LNCaP clone FGC (cell line): ENCODE results near the gene KRT222.

ENCODE experiments used
- DNase-seq: peaks from one replicate; pipeline ENCODE4 v3.0.0-alpha.2; 2011; ENCODE audit warnings: low read depth
- H3K4me3 ChIP-seq: 2 replicates; pipeline ENCODE4 v1.5.1; 2011; ENCODE audit warnings: mild to moderate bottlenecking, low read depth, low read length, control low read depth
- TF ChIP-seq, protein P1 (sequence below): IDR thresholded peaks from 2 replicates; pipeline ENCODE4 v1.5.1; 2012; ENCODE audit warnings: mild to moderate bottlenecking; ENCODE audit not compliant: control insufficient read depth, insufficient read depth; ENCODE audit errors: extremely low read depth

Gene KRT222

DNA sequence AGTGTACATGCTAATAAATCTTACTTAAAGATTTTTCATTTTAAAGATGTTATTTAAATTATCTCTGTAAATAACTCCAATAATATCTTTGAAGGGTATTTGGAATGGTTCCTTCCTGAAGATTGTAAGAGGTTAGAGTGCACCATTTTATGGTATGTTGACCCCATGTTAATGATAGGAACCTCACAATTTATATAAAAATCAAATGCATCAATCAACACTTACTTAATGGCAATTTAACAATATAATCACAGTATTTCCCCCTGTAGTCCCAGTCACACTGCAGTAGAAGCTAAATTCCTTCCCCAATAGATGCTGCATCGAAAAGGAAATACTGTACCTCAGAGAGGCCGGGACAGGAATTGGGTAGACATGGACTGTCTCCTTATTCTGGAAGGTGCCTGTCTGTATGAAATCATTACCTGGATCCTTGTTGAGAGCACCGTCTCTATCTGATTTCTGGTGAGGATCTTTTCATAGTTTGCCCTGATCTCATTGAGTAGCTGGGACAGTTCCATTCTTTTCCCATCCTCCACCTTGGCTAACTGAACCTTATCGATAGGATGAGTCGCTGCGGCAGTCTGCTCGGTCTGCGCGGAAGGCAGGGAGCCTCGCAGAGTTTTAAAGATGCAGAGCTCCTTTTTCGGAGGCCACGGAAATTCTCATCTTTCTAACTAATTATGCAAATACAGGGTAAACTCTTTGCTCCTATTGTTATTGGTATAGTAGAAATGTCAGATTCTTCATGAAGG, at the start of gene KRT222:
TSS of gene KRT222 (minus strand) at position 596 of the 752 bp plus-strand sequence. CDS start at position 518, 78 bp downstream.
- DNase-seq: no peak
- H3K4me3 ChIP-seq: no peak within 1 kb of the TSS
- TF ChIP-seq, protein P1, sequence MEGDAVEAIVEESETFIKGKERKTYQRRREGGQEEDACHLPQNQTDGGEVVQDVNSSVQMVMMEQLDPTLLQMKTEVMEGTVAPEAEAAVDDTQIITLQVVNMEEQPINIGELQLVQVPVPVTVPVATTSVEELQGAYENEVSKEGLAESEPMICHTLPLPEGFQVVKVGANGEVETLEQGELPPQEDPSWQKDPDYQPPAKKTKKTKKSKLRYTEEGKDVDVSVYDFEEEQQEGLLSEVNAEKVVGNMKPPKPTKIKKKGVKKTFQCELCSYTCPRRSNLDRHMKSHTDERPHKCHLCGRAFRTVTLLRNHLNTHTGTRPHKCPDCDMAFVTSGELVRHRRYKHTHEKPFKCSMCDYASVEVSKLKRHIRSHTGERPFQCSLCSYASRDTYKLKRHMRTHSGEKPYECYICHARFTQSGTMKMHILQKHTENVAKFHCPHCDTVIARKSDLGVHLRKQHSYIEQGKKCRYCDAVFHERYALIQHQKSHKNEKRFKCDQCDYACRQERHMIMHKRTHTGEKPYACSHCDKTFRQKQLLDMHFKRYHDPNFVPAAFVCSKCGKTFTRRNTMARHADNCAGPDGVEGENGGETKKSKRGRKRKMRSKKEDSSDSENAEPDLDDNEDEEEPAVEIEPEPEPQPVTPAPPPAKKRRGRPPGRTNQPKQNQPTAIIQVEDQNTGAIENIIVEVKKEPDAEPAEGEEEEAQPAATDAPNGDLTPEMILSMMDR: no peak

DNA sequence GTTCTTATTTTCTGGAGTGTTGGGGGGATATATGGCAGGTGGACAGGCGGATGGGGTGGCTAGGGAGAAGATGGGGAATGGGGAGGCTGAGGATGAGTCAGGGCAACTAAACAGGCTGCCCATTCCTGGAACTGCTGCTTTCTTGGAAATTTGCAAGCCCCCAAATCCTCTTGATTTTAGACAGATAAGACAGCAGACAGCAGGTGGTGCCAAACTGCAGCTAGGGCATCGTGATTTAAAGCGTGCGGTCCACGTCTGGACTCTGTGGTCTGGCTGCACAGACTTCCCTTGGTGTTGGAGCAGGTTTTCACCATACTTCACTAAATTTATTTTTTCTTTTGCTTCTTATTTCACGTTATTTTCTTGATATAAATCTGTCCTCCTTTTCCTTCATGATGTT, 49.5 kb upstream of the KRT222 start:
- no peak for DNase-seq
- TF ChIP-seq, protein P1: no peak
- no peak overlapping the region for H3K4me3 ChIP-seq

DNA sequence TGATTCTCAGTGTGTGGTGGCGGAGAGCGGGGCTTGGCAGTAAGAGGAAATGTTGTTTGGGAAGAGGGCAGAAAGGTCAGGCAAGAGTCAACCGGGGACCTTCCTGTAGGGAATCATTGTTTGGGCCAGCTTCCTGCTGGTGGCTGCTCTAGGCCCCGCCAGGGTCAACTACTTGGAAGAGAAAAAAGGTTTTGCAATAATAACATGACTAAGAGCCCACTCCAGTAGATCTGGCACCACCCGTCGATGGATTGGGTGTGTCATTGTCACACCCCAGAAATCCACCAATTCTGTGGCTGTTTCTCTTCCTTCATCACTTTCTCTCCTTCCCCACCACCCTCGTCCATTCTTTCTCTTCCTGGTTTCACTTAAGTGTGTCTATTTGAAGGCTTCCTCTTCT, 42.8 kb upstream of the KRT222 start:
- TF ChIP-seq, protein P1: no peak
- DNase-seq: no peak
- H3K4me3 ChIP-seq: no peak overlapping the region

DNA sequence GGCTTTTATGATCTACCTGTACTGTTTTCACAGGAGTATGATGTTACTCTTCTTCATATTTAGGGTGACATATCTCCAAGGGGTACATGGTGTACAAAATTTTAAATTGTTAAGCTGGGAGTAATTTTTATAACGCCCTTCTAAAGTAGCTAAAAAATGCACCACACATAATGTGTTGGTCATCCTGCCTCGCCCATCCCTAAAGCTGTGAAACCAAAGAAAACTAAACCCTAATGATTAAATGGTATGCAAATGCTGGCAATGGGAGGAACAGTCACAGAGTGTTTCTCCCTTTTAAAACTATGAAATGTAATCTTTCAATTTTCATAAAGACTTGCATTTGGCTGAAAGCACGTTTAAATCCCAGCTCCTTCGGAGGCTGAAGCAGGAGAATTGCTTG, 40.6 kb upstream of the KRT222 start:
- DNase-seq: no peak
- TF ChIP-seq, protein P1: no peak
- no peak overlapping the region for H3K4me3 ChIP-seq

DNA sequence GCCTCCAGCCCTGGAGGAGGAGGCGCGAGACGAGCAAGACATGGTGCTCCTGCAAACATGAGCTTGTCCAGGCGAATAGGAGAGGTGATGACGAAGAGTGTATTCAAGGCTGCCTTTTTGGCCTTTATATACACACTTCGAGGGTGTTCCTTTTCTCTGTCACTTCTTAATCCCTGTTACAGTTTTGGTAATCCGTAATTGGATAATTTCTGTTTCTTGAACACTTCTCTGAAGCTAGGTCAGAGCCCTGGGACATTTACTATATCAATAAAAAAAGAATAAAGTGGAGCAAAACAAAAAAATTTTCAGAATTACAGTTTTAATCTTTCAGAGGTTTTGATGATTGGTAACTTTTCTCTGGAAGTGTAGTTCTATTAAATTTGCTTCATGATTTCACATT, 38.7 kb upstream of the KRT222 start, which contains the start of gene KRT24:
TSS of gene KRT24 (minus strand) at position 101 of the 400 bp plus-strand sequence. CDS start at position 42, 59 bp downstream.
- DNase-seq: no peak
- TF ChIP-seq, protein P1: no peak

DNA sequence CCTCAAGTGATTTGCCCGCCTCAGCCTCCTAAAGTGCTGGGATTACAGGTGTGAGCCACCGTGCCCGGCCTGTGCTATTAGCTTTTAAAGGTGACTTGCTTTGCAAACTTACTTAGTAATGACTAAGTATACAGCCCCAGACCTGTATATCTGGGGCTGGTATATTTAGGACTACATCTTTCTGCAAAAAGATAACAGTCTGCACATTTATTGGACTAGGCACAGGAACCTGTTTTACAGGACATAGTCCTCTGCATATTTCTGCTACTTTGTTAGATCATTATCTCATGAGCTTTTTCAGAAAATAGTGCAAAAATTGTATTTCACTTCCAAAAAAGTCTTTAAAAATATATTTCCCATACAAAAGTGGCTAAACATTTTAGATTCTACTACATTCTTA, 37.3 kb upstream of the KRT222 start:
- DNase-seq: peak; percentile 40
- H3K4me3 ChIP-seq: no peak overlapping the region
- TF ChIP-seq, protein P1: no peak

More for the DNA sequence above, 38.7 kb upstream of the KRT222 start, which contains the start of gene KRT24:
- no peak within 1 kb of the TSS for H3K4me3 ChIP-seq
